HL-60/S4 treated with phorbol 12-myristate 13-acetate at 8.2 ng/mL for 4 days and 3 days (cell line): ENCODE measurements around the gene CALD1.

Source experiments
- in situ Hi-C: fragments of 300-500 bp; cut with MboI; formaldehyde crosslinking; loops from 2 replicates; pipeline ENCODE4 v1.15.0; 2022; ENCODE audit warnings: low sequenced_read_pairs

CALD1 gene

DNA sequence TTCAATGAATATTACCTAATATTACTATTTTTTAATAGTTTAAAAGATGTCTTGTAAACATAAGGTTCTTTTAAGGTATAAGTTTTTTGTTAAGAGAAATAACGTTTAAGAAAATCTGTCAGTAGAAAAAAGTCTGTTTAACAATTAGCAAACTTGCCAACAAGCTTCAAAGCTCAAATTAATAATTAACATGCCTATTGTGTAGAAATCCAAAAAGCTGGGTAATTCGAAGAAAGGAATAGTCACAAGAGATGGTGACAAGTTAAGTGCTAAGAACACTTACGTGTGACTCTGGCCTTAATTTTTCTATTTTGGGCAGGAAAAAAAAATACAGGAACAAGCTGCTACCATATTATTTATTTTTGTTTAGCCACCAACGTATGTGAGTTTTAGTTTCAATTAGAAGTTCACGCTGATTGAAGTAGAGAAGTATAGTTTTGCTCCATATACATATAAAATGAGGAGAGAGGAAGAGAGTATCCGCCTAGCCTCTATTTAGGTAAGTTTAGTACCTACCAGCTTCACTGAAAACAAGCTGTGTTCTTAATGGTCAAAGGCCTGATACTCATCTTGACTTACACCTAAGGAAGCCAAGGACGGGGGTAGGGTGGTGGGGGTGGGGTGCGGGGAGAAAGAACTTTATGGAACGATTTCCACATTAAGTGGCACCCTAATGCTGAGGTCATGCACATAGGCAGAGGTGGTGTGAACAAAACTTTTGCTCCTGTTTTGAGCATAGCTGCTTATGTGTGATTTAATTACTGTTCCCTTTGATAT lies 163.4 kb downstream of the CALD1 start:
- in situ Hi-C loops, result no loop called here

DNA sequence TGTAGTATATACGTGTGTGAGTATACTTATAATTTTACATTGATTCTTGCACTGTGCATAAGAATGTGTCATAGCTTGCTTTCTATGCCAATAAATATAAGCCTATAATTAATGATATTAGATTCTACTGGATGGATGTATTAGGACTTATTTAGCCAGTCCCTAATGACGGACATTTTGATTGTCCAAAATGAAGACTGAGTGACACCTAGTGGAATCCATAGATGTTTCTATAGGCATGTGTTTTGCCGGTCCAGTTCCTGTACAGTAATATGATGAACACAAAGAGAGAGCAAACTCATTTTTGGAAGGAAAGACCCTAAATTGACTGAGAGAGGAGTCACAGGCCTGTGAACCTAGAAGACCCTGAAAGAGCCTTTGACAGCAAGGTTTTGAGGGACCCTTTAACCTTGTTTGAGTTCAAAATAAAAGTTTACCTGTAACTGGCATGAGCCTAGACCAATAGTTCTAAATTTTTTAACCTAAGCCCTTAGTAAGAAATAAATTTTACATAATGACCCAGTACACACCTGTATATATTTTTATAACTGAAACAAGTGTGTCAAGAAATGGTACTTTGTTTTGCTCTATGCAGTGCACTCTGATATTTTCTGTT lies 164.5 kb downstream of the CALD1 start:
- in situ Hi-C loops, result no loop called here

DNA sequence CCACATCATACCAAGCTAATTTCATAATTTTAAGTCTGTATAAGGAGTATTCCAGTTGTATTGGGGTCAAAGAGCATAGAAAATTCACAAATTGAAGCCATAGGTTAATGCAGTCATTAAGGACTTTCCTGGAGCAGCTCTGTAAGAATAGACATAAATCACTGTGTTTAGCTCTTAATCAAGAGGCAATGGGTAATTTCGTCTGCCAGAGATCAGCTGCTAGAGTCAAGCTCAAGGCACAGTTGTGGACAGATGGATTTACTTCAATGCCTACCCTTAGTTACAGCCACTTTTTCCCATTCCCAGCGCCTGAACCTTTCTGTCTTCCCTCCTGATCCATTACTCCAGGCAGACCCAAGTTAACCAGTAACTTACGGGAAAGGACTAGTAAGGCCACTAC lies 166.3 kb downstream of the CALD1 start:
- in situ Hi-C loops, result no loop called here

DNA sequence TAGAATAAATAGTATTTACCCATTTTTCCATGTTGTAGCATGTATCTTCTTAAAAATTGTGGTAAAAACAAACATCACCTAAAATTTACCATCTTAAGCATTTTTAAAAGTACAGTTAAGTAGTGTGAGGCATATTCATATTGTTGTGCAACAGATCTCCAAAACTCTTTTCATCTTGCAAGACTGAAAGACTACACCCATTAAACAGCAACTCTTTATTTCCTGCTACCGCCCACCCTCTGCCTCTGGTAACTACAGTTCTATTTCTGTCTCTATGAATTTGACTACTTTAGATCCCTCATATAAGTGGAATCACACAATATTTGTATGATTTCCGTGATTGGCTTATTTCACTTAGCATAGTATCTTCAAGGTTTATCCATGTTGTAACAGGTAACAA lies 166.8 kb downstream of the CALD1 start:
- in situ Hi-C loops, result no loop called here

DNA sequence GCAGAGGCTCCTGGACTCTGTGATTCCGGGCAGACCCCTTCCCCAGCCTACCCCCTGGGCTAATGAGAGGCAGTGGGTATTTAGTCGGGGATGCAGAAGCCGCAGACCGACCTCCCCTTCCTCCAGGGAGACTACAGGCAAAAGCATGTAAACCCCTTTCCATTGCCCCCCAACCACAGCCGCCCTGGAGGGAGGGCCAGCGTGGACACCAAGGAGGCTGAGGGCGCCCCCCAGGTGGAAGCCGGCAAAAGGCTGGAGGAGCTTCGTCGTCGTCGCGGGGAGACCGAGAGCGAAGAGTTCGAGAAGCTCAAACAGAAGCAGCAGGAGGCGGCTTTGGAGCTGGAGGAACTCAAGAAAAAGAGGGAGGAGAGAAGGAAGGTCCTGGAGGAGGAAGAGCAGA lies 167.9 kb downstream of the CALD1 start:
- in situ Hi-C loops, result no loop called here

DNA sequence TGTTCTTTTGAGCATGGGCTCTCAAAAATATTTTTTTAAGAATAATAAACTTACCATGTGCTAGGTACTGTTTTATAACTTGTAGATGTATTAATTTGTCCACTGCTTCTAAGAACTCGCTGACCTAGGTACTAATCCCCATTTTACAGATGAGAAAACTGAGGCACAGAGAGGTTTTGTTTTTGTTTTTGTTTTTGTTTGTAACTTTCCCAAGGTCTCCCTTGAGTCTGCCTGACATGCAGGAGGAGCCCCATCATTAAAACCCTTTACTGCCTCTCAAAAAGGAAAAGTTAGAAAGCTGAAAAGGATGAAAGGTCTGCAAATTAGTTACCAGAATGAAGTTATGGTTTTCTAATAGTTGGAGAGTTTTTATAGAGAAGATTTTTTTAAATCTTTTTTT lies 168.4 kb downstream of the CALD1 start:
- in situ Hi-C loops, result no loop called here

DNA sequence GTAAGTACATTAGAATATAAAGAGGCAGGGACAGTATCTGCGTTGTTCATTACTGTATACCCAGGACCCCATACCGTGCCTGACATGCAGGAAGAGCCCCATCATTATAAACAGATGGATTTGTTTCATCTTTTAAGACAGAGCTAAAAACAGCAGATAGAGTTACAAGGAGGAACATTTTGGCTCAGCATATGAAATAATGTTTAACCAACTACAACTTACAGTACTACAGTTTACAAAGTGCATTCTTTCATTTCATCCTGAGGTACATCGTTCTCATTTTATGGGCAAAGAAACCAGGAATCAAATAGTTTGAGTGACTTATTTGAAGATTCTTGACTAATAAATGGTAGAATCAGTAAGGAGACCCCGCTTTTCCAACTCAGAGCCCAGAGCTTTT lies 168.8 kb downstream of the CALD1 start:
- in situ Hi-C loops, result no loop called here

DNA sequence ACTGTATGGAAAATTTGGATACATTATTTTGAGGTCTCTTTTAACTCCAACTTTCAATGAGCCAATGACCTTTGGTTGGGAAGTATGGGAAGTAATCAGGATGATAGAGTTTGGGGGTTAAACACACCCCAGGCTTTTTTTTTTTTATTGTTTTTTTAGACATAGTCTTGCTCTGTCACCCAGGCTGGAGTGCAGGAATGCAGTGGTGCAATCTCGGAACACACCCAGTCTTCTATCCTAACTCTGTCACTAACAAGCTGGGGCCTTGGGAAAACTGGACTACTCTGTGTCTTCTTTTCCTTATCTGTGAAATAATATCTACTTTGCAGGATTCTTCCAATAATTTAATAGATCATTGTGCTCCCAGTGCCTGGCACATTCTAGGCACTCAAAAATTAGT lies 169.3 kb downstream of the CALD1 start:
- in situ Hi-C loops, result no loop called here

DNA sequence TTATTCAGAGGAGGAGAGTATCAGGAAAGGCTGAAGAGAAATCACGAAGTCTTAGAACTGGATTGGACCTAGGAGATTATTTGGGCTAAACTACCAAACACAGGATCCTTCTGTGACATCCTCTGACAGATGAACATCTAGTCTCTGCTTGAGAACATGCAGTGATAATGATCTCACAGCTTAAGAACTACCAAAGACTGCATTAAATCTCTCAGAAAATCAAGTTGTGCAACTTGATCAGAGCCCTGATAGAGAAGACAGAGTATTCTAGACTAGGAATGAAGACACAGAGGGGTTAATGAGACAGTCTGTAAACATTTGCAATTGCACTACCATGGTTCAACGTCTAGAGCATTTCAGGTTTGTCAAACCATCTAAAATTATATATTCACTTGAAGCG lies 169.7 kb downstream of the CALD1 start:
- in situ Hi-C loops, result no loop called here

DNA sequence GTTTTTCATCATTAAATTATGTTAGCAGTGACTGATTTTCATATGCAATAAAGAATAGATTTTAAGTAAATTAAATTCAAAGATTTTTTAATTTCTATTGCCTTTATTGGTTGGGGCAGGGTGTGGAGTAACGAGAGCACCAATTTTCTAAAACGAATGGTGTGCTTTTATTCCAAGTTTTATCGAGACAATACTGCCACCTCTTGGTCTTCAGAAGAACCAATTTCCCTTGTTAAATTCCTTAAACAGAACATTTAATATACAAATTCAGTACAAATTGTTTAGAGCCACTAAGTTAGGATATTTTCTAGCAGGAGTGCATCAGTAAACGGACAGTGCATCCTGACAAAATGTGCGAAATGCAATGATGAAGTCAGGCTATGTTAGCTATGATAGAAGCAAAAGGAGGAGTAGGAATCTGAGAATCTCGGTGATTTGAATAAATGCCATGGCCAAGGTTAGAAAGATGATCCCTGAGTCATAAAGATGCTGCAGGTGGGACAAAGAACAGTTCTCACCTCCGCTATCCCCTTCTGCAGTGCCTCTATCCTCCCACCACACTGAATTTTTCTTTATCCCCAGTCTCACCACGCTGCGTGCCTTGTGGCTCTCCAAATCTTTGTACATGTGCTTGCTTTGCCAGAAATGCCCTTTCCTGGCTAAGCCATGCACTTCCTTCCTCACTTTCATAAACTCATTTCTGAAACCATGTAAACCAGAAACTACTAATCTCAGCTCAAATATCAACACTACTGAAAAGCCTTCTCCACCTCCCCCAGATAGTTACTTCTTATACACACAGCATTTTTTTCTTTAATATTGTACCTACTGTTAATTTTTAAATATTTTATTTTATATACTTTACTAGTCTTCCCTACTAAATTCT lies 175.0 kb downstream of the CALD1 start:
- in situ Hi-C loops, result no loop called here

DNA sequence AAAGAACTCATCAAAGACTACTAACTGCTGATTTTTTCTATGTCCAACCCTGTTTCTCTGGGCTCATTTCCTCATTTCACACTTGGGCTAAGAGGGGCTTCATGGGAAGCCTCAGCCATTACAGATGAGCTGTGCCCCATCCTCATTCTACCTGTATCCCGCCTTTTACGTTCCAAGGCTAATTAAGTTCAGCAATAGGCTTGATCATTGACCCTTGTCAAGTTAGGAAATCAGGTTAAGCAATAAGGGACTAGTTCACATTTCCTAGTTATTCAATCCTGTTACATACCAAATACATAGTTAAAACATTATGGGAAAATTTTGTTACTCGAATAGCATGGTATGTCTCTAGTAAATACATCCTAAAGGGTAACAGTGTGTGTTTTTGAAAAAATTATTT lies 177.6 kb downstream of the CALD1 start:
- in situ Hi-C loops, result no loop called here

DNA sequence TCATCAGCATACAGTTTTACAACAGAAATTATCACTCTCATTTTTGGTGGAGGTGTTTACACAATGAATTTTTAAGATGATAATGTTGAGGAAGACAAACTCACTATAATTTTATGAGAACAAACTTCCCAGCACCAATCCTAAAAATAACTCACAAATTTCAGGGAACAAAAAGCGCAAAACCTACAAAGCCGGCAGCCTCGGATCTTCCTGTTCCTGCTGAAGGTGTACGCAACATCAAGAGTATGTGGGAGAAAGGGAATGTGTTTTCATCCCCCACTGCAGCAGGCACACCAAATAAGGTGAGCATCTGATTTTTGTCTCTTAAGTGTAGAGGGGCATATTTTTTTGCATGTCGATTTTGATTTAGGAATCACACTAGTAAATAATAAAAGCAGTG lies 180.4 kb downstream of the CALD1 start:
- in situ Hi-C loops, result no loop called here

DNA sequence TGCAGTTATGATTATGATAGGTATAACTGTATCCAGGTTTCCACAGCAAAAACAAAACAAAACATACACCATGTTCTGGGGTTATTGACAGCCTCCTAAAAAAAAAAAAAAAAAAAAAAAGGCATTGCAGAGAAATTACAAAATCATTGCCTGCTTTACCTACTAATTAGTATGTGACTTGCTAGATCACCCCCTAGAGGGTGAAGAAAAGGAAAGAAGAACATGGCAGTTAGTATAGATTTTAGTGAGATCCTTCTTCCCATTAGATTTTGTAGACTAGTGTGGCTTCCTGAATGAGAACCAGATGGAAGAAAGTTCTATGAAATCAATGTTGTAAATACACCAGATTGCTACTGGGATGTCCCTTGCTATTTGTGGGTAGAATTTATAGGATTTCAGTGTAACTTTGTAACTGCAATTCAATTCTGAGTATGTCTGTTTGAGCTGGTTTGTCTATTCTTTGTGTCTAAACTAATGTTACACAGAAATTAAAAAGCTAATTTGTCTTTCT lies 182.9 kb downstream of the CALD1 start:
- in situ Hi-C loops, result no loop called here

DNA sequence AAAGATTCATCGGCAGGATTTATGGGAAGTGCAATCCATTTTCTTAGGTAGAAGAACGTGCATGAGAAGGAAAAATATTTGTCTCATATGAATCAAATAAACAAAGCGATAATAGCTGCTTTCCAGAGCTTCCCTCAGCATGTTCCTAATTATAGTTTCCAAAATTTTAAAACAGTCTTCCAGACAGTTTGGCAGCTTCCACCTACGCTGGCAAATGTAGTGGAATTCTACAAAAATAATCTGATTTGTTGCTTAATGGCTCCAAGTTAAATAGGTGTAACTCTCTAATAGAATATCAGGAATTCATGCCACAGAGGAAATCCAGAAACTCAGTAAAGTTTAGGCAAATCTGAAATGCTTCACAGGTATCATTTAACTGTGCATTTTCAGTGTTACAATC lies 183.6 kb downstream of the CALD1 start:
- in situ Hi-C loops, result no loop called here

DNA sequence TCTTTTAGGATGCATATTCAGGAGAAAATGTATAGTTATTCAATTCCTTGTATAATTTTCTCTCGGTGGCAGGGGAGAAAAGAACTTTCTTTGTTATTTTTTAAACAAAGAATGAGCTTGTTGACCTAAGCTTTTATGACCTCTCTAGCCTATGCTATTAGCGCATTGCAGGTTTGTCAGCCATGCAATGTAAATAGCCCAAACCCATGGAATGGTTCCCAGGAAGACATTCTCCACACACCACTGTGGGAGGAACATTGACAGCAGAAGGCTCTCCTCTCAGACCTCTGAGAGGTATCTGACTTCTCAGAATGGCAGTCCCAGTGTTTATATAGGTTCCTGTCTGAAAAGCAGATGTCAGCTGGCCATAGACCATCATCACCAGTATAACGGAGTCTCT lies 187.3 kb downstream of the CALD1 start:
- in situ Hi-C loops, result no loop called here

DNA sequence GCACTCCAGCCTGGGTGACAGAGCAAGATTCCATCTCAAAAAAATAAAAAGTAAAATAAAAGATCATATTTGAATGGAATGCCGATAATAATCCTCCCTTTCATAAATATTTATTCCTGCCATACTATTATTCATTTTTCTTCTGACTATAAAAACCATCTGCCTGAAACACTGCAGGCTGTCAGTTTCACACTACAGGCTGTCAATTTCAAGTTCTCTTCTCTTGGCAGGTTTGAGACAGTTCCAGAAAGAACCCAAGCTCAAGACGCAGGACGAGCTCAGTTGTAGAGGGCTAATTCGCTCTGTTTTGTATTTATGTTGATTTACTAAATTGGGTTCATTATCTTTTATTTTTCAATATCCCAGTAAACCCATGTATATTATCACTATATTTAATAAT lies 188.7 kb downstream of the CALD1 start:
- in situ Hi-C loops, result no loop called here

DNA sequence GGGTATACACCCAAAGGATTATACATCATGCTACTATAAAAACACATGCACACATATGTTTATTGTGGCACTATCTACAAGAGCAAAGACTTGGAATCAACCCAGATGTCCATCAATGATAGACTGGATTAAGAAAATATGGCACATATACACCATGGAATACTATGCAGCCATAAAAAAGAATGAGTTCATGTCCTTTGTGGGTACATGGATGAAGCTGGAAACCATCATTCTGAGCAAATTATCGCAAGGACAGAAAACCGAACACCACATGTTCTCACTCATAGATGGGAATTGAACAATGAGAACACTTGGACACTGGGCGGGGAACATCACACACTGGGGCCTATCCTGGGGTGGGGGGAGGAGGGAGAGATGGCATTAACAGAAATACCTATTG lies 202.2 kb downstream of the CALD1 start:
- in situ Hi-C loops, result loop anchor here (10.0 kb wide), 1 partner anchor 183 kb away; no protein-coding TSS in a partner anchor

DNA sequence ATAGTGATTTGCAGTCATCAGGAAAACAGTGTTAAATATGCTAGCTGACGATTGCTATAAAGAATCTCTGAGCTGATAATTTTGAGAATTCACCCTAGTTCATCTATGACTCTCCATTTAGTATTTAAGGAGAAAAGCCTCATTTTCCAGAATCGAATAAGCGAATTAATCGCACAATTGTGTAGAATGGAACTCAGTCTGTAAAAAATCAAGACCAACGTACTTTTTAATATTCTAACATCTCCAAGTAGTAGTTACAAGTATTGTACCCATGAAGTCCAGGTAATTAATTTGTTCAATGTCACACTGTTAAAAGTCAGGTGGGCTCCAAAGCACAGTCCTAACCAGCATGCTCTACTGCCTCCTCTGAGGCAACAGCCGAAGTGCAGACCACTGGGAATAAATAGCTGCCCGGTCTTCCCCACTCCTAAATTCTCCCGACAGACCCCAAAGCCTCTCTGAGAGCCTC lies 206.5 kb downstream of the CALD1 start:
- in situ Hi-C loops, result loop anchor here (10.0 kb wide), 1 partner anchor 179 kb away; no protein-coding TSS in a partner anchor

DNA sequence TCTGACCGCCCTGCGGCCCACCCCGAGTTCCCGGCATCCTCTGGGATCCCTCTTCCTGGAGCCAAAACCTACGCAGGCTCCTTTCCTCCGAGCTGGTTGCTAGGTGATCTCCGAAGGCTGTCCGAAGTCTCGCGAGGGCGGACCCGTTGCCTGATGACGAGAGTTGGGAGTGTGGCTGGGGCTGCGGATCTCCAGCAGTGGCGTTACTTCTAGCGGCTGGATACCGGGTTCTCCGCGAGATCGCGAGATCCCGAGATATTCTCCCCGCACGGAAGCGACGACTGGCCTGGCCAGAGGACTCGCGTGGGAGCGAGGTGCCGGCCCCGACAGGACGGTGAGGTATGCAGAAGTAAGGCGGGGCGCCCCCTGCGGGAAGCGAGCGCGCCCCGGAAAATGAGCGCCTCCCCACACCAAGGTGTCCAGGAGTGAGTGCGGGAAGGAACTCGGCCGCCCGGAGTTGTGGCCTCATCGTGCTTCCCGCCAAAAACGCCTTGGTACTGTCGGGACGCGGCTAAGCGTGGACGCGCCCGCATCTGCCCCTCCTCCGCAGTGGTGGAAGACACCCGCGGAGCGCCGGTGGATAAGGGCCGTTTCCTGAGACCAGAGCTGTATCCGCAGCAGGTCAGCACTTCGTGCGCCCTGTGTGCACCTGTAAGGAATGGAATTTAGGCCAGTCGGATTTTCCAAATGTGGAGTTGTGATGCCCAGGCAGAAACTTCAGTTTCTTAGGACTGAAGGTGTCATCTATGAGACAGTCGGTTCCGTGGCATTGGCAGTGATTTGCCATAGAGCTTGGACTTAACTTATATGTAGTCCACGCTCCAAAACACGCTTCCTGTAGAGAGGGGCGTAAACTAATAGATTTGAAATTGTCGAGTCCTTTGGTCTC lies 207.2 kb downstream of the CALD1 start, which contains the start of gene AGBL3:
TSS of gene AGBL3 (plus strand) at position 146 of the 889 bp plus-strand sequence. CDS start 1,426 bp downstream, outside the sequence.
- in situ Hi-C loops, result loop anchor here (10.0 kb wide), 1 partner anchor 178 kb away; no protein-coding TSS in a partner anchor

DNA sequence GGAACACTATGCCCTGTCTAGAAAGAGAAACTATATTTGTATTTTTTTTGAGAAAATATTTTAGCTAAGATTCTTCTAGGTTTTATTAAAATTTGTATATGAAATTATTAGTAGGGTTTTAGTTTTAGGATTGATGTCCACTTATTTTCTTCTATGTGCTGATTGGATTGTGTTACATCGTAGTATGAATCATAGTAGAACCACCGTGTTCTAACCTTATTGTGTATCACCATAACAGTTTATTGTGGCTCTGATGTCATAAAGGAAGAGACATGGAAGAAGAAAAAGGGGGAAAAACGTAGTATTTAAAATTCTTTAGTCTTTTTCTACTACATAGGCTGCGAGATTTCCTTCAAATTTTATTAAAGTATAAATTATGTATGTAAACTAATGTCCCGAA lies 208.7 kb downstream of the CALD1 start:
- in situ Hi-C loops, result loop anchor here (10.0 kb wide), 1 partner anchor 177 kb away; no protein-coding TSS in a partner anchor
